ENCODE measurements around the gene ERF.

ERF gene

DNA sequence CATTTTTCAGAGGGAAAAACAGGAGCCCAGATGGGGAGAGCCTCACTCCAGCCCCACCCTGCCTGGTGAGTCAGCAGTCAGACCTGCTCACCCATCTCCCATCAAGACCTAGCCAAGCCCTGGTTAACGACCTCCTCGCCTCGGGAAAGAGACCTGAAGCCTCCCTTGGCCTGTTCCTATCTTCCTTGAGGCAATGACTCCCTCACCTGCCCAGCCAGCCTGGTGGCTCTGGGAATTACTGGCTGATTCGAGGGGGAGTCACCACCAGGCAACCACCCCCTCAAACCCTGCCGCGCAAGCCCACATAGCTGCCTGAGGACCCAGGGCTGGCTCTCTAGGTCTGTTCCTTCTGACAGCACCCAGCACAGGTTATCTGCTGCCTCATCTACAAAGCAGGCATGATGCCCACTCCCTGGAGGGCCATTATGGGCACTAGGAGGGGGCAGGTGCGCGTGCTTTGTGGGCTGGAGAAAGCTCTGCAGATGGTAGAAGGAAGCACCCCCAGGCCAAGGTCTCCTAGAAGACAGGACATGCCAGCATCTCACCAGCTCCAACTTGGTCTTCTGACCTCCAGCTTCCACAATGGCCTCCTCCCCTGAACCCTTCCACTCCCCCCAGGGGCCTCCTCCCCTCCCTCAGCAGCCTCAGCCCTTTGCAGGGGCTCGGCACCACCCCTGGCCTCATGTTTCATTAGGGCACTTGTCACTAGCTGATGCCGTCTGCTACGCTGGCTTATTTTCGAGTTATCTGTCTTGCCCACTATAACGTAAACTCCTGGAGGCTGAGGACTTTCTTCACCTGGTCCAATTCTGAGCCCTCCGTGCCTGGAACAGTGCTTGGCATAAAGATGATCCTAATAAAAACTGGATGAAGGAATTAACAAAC, 47.8 kb downstream of the ERF start:
- no peak for DNase-seq

- DNase-seq, result no peak
Measured at GRCh38 chr19:42204664-42205063, 50.3 kb downstream of the ERF start.

GRCh38 chr19:42203700-42204099, 51.2 kb downstream of the ERF start:
- DNase-seq, result no peak

DNA sequence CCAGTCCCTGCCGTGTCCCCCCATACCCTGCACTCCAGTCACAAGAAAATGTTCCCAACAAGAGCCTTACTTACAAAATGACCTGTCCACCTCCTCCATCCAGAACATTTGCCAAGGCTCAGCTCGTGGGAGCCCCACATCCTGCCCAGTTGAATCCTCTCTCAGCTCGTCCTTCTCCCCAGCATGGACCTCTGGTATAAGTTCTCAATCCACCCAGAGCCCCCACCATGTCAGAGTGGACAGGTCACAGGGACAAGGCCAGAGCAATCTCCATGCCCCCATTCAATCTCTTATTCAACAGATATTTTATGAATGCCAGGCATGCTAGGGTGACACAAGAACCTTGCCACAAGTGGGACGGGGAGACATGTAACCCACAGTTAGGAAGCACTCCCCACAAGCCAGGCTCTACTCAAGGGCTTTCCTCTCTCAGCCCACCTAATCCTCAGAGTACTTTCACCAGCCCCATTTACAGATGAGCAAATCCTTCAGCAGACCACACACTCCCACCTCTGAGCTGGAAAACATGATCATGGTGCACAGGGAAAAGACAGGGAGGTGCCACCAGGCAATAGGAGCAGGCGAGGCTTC, 52.5 kb downstream of the ERF start:
- no peak for DNase-seq

GRCh38 chr19:42201489-42202289, 53.2 kb downstream of the ERF start:
- peak; percentile 53 for DNase-seq

DNA sequence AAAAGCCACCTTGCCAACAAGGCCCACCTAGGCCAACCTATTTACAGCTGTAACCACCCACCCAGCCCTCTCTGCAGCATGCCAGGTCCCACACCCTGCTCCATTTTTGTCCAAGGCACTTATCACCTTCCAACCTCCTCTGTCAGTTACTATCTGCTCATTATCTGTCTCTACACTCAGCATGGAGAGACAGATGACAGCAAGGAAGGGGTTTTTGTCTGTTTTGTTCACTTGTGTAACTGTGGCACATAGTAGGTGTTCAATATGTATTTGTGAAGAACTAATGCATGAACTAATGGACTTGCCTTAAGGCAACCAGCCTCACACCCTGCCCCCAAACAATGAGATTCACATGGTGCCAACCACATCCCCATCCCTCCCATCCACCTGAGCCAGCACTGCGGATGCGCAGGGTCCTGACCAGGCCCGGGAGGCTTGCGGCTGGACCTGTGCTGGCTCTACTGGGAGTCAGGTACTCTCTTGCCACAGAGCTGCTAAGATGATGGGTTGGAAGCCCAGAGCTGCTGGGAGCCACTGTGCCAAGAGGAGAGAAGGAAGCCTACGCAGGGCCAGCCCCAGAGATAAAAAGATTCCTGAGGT, 54.7 kb downstream of the ERF start:
- no peak for DNase-seq

DNA sequence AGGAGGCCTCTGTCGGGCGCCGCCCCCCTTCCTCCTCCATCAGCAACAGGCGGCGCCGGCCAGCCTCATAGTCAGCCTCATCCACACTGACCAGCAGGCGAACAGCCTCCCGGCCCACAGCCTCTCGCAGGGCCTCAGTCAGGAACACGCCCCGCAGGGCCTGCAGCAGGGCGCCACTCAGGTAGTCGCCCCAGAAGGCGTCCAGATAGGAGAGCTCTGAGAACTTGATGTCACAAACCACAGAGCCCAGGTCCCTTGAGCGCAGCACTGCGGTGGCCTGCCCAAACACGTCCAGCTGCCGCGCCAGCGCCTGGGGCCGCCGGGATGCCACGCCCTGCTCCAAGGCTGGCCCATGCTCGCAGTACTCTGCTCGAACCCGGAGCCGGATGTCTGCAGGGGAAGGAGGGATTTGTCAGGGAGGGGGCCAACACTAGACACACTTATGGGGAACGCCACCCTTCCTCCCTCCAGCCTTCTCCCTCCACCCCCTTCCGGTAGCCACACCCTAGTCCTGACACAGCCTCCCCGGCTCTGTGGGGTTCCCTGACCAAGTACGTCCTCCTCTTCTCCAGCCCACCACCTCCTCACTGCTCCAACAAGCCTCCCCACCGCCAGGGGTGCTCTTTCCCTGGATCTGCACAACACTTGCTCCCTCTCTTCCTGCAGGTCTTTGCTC, 55.4 kb downstream of the ERF start:
- DNase-seq, result peak; percentile 79

DNA sequence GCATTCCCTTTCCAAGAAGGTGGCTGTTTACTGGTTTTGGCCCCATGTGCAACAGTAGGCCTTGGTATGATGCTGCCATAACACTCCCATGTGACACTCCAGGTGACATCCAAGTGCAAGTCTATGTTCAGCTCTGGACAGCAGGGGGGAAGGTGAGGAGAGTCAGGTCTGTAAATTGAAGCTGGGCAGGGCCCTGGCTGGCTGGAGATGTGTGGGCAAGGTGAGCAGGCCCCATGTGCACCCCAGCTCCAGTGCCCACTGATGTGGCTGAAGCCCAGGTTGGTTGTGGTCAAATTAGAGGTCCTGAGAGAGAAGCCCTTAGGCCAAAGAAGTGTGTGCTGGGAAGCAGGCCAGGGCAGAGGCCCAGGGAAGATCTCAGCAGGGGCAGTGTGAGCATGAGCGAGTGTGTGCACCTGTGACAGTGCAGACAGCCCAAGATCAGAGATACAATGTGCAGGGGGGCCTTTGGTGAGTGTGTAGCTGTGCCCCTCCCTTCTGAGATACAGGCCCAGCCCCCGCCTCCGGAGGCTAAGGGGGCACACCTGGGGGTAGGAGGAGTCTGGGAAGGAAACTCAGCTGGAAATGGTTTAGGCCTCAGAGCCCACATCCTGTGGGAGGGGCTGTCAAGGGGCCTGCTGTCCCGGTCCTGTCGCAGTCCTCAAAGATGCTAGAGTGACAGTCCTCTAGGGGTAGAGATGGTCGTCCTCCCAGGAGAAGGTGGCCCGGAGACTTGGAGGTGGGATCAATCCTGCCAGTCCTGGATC, 56.1 kb downstream of the ERF start:
- peak; percentile 73 for DNase-seq
